Upper lobe of left lung (tissue), 4 donors: Measurements from ENCODE around the gene TSPAN10.

Experiments used
- EP300 ChIP-seq, 4 donors: sonication (generic); formaldehyde crosslinking; IDR thresholded peaks; one replicate each; pipeline ENCODE4 v1.5.1; 2017; ENCODE audit warnings: antibody characterized with exemption in 4 of 4, control low read depth in 2 of 4
- POLR2A ChIP-seq, 4 donors: fragments of 450-650 bp; IDR thresholded peaks; one replicate each; pipeline ENCODE4 v1.5.1; 2016 to 2017; ENCODE audit warnings: antibody characterized with exemption in 4 of 4, mild to moderate bottlenecking in 2 of 4
- TF ChIP-seq, protein P1 (sequence below), 6 experiments: fragments of 450-650 bp in 4 of 6; fragments of 200-600 bp in 2 of 6; sonication (generic) in 2 of 6; IDR thresholded peaks; one replicate each; pipeline ENCODE4 v1.5.1; 2016 to 2019; ENCODE audit warnings: antibody characterized with exemption in 6 of 6

DNA sequence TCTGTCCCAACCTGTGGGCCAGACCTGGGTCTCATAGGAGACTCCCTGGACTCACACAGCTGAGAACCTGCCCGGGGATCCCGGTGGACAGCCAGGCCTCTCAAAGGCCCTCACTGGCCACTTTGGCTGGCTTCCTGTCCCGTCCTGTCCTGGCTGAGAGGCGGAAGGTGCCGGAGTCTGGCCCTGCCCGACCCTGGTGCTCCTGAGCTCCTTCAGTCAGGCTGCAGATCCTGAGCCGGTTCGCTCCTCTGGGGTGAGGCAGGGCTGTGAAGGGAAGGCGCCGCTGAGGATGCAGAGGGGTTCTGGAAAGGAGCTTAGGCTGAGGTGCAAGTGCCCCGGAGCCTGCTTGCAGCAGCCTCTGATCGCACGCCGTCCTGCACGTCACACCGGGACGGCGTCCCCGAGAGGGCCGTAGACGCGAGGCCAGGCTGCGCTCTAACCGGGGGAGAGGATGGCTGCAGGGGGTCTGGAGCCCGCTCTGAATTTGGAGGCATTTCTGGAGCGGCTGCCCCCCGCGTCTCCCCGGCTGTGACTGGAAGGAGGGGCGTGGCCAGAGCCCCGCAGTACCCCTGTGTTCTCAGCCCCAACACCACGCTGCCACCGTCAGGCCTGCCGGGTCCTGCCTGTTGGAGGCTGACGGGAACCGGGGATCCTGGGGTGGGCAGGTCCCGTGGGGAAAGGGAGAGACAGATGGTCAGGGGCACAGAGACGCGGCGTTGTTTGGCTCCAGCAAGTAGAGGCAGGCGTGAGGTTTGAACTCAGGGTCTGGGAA lies 51.0 kb downstream of the TSPAN10 start:
- TF ChIP-seq EP300 (IDR thresholded peaks at IDR 0.05) (no peak), POLR2A (IDR thresholded peaks at IDR 0.05) (no peak)
- TF ChIP-seq, protein P1, sequence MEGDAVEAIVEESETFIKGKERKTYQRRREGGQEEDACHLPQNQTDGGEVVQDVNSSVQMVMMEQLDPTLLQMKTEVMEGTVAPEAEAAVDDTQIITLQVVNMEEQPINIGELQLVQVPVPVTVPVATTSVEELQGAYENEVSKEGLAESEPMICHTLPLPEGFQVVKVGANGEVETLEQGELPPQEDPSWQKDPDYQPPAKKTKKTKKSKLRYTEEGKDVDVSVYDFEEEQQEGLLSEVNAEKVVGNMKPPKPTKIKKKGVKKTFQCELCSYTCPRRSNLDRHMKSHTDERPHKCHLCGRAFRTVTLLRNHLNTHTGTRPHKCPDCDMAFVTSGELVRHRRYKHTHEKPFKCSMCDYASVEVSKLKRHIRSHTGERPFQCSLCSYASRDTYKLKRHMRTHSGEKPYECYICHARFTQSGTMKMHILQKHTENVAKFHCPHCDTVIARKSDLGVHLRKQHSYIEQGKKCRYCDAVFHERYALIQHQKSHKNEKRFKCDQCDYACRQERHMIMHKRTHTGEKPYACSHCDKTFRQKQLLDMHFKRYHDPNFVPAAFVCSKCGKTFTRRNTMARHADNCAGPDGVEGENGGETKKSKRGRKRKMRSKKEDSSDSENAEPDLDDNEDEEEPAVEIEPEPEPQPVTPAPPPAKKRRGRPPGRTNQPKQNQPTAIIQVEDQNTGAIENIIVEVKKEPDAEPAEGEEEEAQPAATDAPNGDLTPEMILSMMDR (IDR thresholded peaks at IDR 0.05): no peak
